ENCODE data around the gene KRTAP22-1. TPM values are rescaled to one million over a fixed set of nuclear protein-coding genes. Genes with fewer than 3 reads are reported as not detected.
A peak's percentile ranks its signal among the peaks of the same experiment; 100 is the strongest.

The KRTAP22-1 gene
- polyA plus RNA-seq (2013) = not detected in 2 replicates

DNA sequence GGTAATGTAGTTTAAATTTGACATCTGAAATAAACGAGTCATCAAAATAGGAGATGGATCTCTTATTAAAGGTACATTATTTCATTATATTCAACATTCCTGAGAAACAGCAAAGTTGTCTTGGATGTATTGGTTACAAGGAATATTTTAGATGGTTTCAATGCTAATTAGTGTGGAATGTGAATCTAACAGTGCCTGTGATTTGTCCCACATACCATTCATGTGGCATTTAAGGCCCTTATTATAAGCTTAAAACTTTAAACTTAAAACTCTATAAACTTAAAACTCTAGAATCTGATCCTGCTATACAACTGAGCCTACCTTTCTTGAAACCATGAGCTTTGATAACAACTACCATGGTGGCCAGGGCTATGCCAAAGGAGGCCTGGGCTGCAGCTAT is at the start of gene KRTAP22-1:
Gene KRTAP22-1 (plus strand): TSS at position 301 of the 400 bp plus-strand sequence.
- Histone ChIP-seq H3K27me3 (ENCODE audit: insufficient read depth, low read length) (no peaks in the 10 kb centered on the region), H3K4me3 (ENCODE audit: low read depth, low read length) (no peak within 1 kb of the TSS), H3K4ac (ENCODE audit: low read depth, low read length) (no peak within 1 kb of the TSS), H4K8ac (ENCODE audit: low read depth, low read length) (no peak within 1 kb of the TSS), H3K4me2 (ENCODE audit: low read length) (no peak within 1 kb of the TSS), H2BK5ac (ENCODE audit: low read depth, low read length, poor library complexity) (no peak within 1 kb of the TSS), H3K79me1 (ENCODE audit: low read length) (no peaks in the 10 kb centered on the region), H2BK120ac (ENCODE audit: insufficient read depth, low read length, poor library complexity) (no peak within 1 kb of the TSS), H3K9ac (ENCODE audit: low read length) (no peak within 1 kb of the TSS), H4K91ac (ENCODE audit: low read depth, low read length) (no peak within 1 kb of the TSS), H3K36me3 (ENCODE audit: control insufficient read depth in 1 of 2, insufficient read depth in 2 of 2, low read length in 2 of 2) (no peaks in the 10 kb centered on the region), H2AK5ac (ENCODE audit: low read length) (no peak within 1 kb of the TSS), H2BK12ac (ENCODE audit: low read length) (no peak within 1 kb of the TSS), H3K18ac (ENCODE audit: low read length) (no peak within 1 kb of the TSS), H3K27ac (ENCODE audit: low read depth, low read length) (no peak within 1 kb of the TSS), H3K23ac (ENCODE audit: low read length) (no peak within 1 kb of the TSS), H3K4me1 (ENCODE audit: control insufficient read depth in 1 of 2, insufficient read depth in 2 of 2, low read length in 2 of 2) (no peaks in the 10 kb centered on the region), H3K14ac (ENCODE audit: low read length) (no peak within 1 kb of the TSS), H3K79me2 (ENCODE audit: control insufficient read depth, insufficient read depth, low read length, poor library complexity) (no peaks in the 10 kb centered on the region), H4K12ac (ENCODE audit: low read depth, low read length) (no peak within 1 kb of the TSS), H2AFZ (ENCODE audit: insufficient read depth, low read length, poor library complexity) (no peak within 1 kb of the TSS), H3K9me3 (ENCODE audit: insufficient read depth, low read depth, low read length) (peaks cover 3% of the 10 kb centered on the region)
- DNase-seq = no peak
- WGBS (ENCODE audit: extremely low coverage, insufficient coverage, insufficient read length) = no CpG with 5 or more reads among the region's 1 CpG

DNA sequence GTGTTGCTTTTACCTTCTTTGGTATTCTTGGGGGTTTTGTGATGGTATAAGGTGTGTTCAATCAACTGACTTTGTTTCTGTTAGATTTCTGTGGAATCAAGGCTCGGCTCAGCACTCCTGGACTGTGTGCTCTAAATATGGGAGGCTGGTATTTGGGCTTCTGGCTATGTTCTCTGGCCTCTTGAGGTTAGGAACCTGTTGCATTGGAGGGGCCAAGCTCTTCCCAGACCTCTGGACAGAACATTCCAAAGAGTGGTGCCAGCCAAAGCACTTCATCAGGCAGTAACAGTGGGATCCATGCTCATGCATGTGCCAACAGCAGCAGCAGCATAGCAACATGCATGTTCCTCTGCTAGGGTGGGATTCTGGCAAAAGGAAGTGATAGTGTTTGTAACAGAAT is 48.1 kb upstream of the KRTAP22-1 start:
- WGBS (ENCODE audit: extremely low coverage, insufficient coverage, insufficient read length) = no CpG with 5 or more reads among the region's 1 CpG
- H3K79me1 ChIP-seq (ENCODE audit: low read length) = no peaks in the 10 kb centered on the region

DNA sequence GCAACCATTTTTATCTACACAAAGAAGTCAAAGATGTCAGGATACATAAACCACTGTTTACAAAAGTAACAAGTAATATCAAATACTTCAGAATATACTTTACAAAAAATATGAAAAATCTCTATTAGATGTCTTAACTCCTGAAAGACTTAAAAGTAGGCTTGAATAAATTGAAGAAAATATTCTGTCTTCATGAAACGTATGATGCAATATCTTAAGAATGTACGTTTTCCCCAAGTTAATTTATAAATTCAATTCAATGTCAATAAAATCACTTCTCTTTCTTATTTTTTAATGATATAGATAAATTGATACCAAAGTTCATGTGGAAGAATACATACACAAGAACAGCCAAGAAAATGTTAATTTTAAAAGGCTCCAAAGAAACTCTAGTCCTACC is 45.8 kb upstream of the KRTAP22-1 start:
- Histone ChIP-seq H3K23ac (ENCODE audit: low read length) (no peak overlapping the region), H3K9ac (ENCODE audit: low read length) (no peak overlapping the region), H2BK120ac (ENCODE audit: insufficient read depth, low read length, poor library complexity) (no peak overlapping the region), H3K4ac (ENCODE audit: low read depth, low read length) (no peak overlapping the region), H3K27me3 (ENCODE audit: insufficient read depth, low read length) (no peaks in the 10 kb centered on the region), H3K79me2 (ENCODE audit: control insufficient read depth, insufficient read depth, low read length, poor library complexity) (no peaks in the 10 kb centered on the region), H4K8ac (ENCODE audit: low read depth, low read length) (no peak overlapping the region), H3K4me2 (ENCODE audit: low read length) (no peak overlapping the region), H3K4me3 (ENCODE audit: low read depth, low read length) (no peak overlapping the region), H4K12ac (ENCODE audit: low read depth, low read length) (no peak overlapping the region), H2AFZ (ENCODE audit: insufficient read depth, low read length, poor library complexity) (no peak overlapping the region), H3K27ac (ENCODE audit: low read depth, low read length) (no peak overlapping the region), H3K14ac (ENCODE audit: low read length) (no peak overlapping the region), H3K18ac (ENCODE audit: low read length) (no peak overlapping the region), H3K9me3 (ENCODE audit: insufficient read depth, low read depth, low read length) (no peaks in the 10 kb centered on the region), H2BK12ac (ENCODE audit: low read length) (no peak overlapping the region), H3K4me1 (ENCODE audit: control insufficient read depth in 1 of 2, insufficient read depth in 2 of 2, low read length in 2 of 2) (no peaks in the 10 kb centered on the region), H4K91ac (ENCODE audit: low read depth, low read length) (no peak overlapping the region), H3K79me1 (ENCODE audit: low read length) (no peaks in the 10 kb centered on the region), H2AK5ac (ENCODE audit: low read length) (no peak overlapping the region), H2BK5ac (ENCODE audit: low read depth, low read length, poor library complexity) (no peak overlapping the region), H3K36me3 (ENCODE audit: control insufficient read depth in 1 of 2, insufficient read depth in 2 of 2, low read length in 2 of 2) (no peaks in the 10 kb centered on the region)
- no CpG with 5 or more reads among the region's 2 CpGs for WGBS (ENCODE audit: extremely low coverage, insufficient coverage, insufficient read length)
- no peak for DNase-seq

More for the DNA sequence above, 48.1 kb upstream of the KRTAP22-1 start:
- Histone ChIP-seq H3K27ac (ENCODE audit: low read depth, low read length) (no peak overlapping the region), H3K14ac (ENCODE audit: low read length) (no peak overlapping the region), H2AK5ac (ENCODE audit: low read length) (no peak overlapping the region), H3K18ac (ENCODE audit: low read length) (no peak overlapping the region), H3K36me3 (ENCODE audit: control insufficient read depth in 1 of 2, insufficient read depth in 2 of 2, low read length in 2 of 2) (no peaks in the 10 kb centered on the region), H3K4ac (ENCODE audit: low read depth, low read length) (no peak overlapping the region), H2BK5ac (ENCODE audit: low read depth, low read length, poor library complexity) (no peak overlapping the region), H4K91ac (ENCODE audit: low read depth, low read length) (no peak overlapping the region), H3K4me1 (ENCODE audit: control insufficient read depth in 1 of 2, insufficient read depth in 2 of 2, low read length in 2 of 2) (no peaks in the 10 kb centered on the region), H3K79me2 (ENCODE audit: control insufficient read depth, insufficient read depth, low read length, poor library complexity) (no peaks in the 10 kb centered on the region), H3K9me3 (ENCODE audit: insufficient read depth, low read depth, low read length) (no peaks in the 10 kb centered on the region), H3K23ac (ENCODE audit: low read length) (no peak overlapping the region), H2BK12ac (ENCODE audit: low read length) (no peak overlapping the region), H2AFZ (ENCODE audit: insufficient read depth, low read length, poor library complexity) (no peak overlapping the region), H3K9ac (ENCODE audit: low read length) (no peak overlapping the region), H3K4me2 (ENCODE audit: low read length) (no peak overlapping the region), H4K12ac (ENCODE audit: low read depth, low read length) (no peak overlapping the region), H3K4me3 (ENCODE audit: low read depth, low read length) (no peak overlapping the region), H2BK120ac (ENCODE audit: insufficient read depth, low read length, poor library complexity) (no peak overlapping the region), H4K8ac (ENCODE audit: low read depth, low read length) (no peak overlapping the region), H3K27me3 (ENCODE audit: insufficient read depth, low read length) (no peaks in the 10 kb centered on the region)
- DNase-seq = no peak

DNA sequence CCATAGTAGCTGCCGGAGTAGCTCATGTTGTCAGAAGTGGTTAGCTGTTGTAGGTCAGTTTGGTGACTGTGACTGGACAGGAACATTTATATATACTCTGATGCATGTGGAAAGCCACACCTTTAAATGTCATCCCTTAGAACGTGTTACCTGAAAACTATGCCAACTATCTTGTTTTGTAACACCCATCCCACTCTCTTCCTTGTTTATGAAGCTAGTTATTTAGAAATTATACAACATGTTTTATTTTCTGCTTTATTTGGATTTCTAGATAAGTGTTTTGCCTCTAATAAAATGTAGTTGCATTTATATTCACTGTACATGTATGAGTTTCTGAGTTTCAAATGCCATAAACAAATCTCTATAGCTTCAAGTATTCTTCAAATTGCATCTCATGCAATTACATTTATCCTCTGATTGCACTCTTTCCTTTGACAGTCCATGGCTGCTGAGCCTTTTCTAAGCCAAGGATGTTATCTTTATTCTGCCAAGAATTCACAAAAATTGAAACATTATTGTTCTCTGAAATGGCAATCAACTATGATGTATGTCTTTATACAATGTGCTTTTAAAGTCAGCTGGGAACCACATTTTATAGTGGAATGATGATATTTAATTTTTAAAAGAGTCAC is 39.5 kb upstream of the KRTAP22-1 start, which contains the start of gene KRTAP19-7:
Gene KRTAP19-7 (minus strand): TSS at position 51 of the 632 bp plus-strand sequence. CDS start 25 bp downstream, at position 26.
- Histone ChIP-seq H3K4me1 (ENCODE audit: control insufficient read depth in 1 of 2, insufficient read depth in 2 of 2, low read length in 2 of 2) (no peaks in the 10 kb centered on the region), H3K27ac (ENCODE audit: low read depth, low read length) (no peak within 1 kb of the TSS), H4K8ac (ENCODE audit: low read depth, low read length) (no peak within 1 kb of the TSS), H2BK5ac (ENCODE audit: low read depth, low read length, poor library complexity) (no peak within 1 kb of the TSS), H4K91ac (ENCODE audit: low read depth, low read length) (no peak within 1 kb of the TSS), H3K27me3 (ENCODE audit: insufficient read depth, low read length) (no peaks in the 10 kb centered on the region), H3K9ac (ENCODE audit: low read length) (no peak within 1 kb of the TSS), H3K4me2 (ENCODE audit: low read length) (no peak within 1 kb of the TSS), H4K12ac (ENCODE audit: low read depth, low read length) (no peak within 1 kb of the TSS), H2AK5ac (ENCODE audit: low read length) (no peak within 1 kb of the TSS), H3K14ac (ENCODE audit: low read length) (no peak within 1 kb of the TSS), H3K9me3 (ENCODE audit: insufficient read depth, low read depth, low read length) (no peaks in the 10 kb centered on the region), H3K79me1 (ENCODE audit: low read length) (no peaks in the 10 kb centered on the region), H2BK120ac (ENCODE audit: insufficient read depth, low read length, poor library complexity) (no peak within 1 kb of the TSS), H3K4ac (ENCODE audit: low read depth, low read length) (no peak within 1 kb of the TSS), H3K4me3 (ENCODE audit: low read depth, low read length) (peak within 1 kb of the TSS; percentile 5), H3K36me3 (ENCODE audit: control insufficient read depth in 1 of 2, insufficient read depth in 2 of 2, low read length in 2 of 2) (no peaks in the 10 kb centered on the region), H2AFZ (ENCODE audit: insufficient read depth, low read length, poor library complexity) (no peak within 1 kb of the TSS), H3K23ac (ENCODE audit: low read length) (no peak within 1 kb of the TSS), H2BK12ac (ENCODE audit: low read length) (no peak within 1 kb of the TSS), H3K18ac (ENCODE audit: low read length) (no peak within 1 kb of the TSS), H3K79me2 (ENCODE audit: control insufficient read depth, insufficient read depth, low read length, poor library complexity) (no peaks in the 10 kb centered on the region)
- DNase-seq = no peak
- no CpG with 5 or more reads among the region's 2 CpGs for WGBS (ENCODE audit: extremely low coverage, insufficient coverage, insufficient read length)
